ENCODE results near the gene HIVEP3.

GRCh38 chr1:41499591-41499990 is 419.1 kb downstream of the HIVEP3 start:
- no peak for TF ChIP-seq CTCF (IDR thresholded peaks at IDR 0.05; ENCODE audit: low read depth, low read length)
- no peak for TF ChIP-seq POLR2A (IDR thresholded peaks at IDR 0.05; ENCODE audit: extremely low read depth, insufficient read length)
- no peak for TF ChIP-seq MAX (IDR thresholded peaks at IDR 0.05; ENCODE audit: low read depth, low read length)
- TF ChIP-seq MYC (IDR thresholded peaks at IDR 0.05; ENCODE audit: low read depth, low read length): no peak
